Activated naive CD4-positive, alpha-beta T cell (primary cell): ENCODE measurements around the gene EPB42.
"Not testable (repeated sequence)": the region's sequence is repeated elsewhere in the genome, so short reads cannot be mapped to it uniquely, and the experiment has no call there.

ENCODE experiments used
- DNase-seq, 4 experiments: peaks; one replicate each; lab custom pipeline; 2025; lab: John Stamatoyannopoulos, UW

Gene EPB42

DNA sequence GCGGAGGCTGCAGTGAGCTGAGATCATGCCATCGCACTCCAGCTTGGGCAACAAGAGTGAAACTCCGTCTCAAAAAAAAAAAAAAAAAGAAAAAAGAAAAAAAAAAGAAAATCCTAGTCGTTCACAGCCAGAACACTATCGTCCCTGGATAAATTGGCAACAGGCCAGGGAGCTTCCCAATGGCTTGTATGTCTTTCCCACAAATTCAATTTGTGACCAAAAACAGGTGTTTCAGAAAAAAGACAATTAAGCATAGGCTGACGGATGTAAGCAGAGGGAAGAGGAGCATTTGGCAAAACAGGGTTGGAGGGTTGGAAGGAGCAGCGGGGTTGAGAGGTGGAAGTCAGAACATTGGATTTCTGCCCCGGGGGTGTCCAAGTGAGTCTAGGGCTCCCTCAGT is 8.5 kb downstream of the EPB42 start:
- no peak for DNase-seq

DNA sequence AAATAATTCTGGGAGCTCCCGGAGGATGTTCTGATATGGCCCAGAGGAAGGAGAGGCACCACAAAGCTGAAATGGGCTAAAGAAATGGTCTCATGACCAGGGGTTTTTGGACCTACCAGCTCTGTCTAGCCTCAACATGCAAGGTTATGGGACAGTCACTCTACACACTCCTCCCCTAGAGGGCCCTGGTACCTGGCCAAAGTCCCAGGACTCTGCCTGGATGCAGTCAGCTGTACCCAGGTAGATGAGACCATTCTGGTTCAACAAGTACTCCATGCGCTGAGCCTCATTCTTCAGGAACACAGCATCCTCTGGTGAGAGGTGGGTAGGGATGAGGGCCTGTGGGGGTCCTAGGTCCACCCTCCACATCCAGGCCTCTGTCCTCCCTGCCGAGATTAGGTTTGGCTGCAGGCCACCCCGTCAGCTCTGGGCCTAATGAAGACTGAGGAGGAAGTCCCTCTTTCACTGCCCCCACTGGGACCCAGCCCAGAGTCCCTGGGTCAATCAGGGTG is 9.5 kb downstream of the EPB42 start:
- DNase-seq: no peak

DNA sequence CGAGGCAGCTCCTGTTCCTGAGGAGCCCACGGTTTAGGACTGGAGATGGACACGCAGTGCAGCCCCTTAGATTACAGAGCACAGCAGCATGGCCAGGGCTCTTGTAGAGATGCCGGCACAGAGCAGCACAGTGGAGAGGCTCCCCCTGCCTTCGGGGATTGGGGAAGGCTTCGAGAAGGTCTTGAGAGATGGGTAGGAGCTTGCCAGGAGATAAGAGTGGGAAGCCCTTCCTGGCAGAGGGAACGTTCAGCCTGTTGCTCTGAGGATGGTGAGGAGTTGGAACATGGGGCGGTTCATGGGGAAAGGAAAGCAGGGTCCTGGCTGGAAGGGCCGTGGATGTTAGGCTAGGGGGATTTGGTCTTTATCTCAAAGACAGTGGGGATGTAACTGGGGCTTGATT is 10.0 kb downstream of the EPB42 start:
- DNase-seq: no peak

DNA sequence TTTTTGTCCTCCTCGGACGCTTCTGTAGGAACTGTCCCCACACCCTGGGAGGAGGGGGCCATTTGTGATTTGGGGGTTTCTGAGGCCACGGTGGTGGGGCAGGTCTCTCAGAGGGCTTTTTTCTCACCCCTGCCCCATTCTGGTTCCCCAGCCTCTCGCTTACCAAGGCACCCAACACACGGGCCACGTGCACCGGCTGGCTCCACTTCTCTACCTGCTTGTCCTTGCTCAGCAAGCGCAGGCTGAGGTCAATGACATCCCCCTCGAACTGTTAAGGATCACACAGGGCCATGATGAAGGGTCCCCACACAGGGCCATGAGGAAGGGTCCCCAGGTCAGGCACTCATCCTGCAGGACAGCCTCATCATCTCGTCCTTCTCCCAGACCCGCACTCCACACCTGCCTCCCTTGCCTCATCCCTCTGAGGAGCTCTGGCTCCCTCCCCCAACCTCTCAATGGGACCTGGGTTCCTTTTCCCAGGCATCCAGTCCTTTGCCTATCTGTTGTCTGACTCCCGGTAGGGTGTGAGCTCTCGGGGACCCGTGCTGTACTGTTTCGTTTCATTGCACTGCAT is 10.6 kb downstream of the EPB42 start:
- DNase-seq: no peak

DNA sequence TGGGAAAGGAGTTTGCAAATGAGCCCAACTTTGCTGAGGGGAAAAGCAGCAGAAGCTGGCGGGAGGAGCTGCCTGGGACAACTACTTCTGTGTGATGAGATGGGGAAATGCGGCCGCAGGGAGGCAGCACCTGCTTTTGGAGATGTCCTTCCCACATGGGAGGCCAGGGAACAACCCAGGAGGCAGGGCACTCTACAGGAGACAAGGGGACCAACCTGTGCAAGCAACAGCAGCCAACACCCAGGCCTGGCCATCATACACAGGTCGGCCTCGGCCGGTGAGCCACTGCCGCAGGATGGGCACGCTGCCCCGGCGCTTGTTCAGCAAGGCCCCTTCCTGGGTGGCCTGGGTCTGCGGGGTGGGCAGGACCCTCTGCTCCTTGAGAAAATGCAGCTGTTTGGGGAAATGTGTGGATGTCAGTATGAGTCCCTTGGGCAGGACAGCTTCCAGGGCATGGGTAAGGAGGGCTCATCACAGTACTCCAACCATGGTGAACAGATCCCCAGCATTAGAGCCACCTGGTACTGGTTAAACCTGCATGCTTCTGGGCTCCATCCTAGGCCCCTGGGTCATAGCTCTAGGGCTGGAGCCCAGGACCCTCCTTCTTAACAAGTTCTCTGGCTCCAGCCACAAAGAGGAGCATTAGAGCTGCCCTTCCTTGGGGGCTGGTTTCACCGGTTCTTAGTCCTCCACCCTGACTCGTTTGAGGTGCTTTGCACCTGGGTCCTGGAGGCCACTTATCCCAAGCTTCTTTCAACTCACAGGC is 11.6 kb downstream of the EPB42 start:
- DNase-seq: no peak

DNA sequence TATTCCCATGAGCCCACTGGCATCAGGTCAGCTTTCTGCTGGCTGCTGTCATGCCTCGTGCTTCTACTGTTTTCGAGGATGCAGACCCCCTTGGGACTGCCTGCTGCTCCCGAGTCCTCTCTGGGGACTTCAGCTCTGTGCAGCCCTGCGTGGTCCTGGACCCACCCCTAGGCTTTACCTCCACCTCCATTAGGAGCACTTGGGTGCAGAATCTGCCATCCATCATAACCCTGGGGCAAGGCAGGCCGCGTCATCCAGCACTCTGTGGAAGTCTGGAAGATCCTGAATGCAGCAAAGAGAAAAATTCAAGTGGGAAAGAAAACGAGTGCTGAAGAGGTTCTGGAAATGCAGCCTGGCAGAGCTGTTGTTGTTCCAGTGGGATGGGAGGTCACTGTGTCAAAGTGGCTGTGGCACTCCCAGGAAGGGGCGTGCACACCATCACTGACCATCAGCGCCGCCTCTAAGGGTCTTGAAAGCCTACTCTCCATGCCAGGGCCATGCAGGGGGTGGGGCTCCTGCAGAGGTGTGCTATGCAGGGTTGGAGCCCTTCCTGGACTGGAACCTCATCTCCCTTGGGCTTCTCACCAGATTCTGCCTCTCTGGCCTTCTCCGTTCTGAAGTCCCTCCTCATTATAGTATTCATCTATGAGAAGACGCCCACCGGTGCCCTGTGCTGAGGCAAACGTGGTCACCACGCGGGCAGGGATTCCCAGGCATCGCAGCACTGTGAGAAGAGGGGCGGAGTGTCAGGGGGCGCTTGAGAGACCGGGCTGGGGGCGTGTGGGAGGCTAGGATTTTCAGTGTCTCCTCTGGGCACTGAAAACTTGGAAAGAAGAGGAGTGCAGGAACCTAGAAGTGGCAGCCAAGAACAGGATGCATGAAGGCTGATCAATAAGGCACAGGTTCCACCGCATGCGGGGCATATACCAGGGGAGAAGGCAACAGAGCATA is 12.5 kb downstream of the EPB42 start:
- DNase-seq: no peak

DNA sequence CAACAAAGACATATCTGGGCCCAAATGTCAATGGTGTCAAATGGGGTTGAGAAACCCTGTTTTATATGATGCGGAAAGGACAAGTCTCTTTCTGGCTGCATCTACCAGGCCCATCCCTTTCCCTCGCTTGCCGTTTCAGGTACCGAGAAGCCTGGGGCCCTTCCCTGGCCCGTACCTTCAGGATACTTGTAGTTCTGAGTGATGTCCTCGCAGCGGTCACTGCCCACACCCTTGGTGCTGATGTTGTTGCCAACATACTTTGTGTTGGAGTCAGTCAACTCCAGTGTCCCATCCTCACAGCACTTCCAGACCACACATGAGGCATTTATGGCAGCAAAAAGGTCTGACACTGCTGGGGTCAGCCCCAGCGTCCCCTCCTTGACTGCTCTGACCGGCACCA is 13.8 kb downstream of the EPB42 start:
- no peak for DNase-seq

DNA sequence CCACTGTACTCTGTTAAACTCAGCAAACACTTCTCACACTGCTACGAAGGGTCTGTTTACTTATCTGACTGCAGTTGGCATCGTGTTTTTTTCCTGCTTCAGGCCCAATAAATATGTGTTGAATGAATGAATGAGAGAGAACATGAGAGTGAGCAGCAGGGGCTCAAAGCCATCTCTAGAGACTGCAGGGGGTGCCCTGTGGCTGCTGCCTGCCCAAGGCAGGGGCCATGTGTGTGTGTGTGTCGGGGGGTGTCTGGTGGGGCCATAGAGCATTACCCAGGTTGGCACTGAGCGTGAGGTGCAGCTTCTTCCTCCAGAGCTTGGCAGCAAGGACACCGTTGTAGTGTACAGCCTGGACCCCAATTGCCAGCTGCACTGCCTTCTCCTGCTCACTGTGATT is 14.8 kb downstream of the EPB42 start:
- no peak for DNase-seq

DNA sequence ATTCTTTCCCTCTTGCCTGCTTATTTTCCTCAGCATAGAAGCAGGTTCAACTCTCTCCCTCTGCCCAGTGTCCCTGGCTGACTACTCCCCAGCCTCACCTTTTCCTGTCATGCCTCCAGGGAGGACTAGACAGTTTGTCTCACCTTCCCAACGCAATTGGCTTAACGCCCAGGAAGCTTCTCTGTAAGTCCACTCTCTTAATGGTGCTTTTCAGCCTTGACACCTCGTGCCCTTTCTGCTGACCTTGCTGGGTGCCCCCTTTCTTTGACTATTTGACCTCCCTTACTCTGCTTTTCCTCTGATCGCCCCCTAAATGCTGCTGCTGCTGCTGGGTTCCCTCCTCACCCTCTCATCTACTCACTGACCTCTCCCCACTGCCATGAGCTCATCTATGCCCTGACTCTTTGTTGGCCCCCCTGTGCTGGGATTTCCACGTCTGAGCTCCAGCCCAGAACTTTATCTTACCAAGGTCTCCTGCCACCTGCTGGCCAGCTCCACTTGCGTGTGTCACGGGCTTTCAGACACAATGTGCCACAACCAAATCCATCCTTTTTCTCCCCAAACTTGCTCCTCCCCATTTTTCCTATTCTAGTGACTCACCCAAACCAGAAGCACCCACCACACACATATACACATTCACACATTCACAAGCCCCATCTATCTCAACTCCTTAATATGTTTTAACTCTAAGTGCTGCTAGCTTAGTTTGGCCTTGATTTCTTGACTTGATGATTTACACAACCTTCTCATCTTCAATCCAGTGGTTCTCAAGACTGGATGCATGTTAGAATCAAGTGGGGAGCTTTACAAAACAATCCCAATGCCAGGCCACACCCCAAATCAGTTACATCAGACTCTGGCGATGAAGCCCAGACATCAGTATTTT is 16.6 kb downstream of the EPB42 start:
- peak in 2 of 4 experiments; percentile 7 to 16 for DNase-seq

DNA sequence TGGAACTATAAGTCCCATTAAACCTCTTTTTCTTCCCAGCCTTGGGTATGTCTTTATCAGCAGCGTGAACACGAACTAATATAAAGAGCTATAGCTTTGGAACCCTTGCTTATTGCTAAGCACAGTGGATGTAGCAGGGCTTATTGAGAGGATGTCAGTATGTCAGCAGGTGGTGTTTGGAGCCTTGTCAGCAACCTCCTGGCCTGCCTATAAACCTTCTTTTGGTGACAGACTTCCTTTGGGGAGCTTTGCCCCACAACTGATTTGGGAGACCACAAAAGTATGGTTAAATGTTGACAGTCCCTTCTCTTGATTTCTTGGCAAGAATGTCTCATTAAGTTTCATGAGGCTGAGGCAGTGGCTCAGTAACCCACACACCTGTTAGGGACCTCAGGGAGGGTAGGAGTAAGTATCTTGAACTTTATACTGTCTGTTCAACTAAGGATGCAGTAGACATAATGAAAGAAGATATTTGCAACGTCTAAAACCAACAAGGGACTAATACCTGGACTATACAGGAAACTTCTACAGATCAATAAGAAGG is 20.8 kb downstream of the EPB42 start:
- DNase-seq: no peak

DNA sequence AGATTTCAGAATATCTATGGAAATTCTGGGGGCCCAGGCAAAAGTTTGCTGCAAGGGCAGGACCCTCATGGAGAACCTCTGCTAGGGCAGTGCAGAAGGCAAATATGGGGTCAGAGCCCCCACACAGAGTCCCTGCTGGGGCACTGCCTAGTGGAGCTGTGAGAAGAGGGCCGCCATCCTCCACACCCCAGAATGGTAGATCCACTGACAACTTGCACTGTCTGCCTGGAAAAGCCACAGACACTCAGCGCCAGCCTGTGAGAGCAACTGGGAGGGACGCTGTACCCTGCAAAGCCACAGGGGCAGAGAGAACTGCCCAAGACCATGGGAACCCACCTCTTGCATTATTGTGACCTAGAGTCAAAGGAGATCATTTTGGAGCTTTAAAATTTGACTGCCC is 21.8 kb downstream of the EPB42 start:
- DNase-seq: no peak

DNA sequence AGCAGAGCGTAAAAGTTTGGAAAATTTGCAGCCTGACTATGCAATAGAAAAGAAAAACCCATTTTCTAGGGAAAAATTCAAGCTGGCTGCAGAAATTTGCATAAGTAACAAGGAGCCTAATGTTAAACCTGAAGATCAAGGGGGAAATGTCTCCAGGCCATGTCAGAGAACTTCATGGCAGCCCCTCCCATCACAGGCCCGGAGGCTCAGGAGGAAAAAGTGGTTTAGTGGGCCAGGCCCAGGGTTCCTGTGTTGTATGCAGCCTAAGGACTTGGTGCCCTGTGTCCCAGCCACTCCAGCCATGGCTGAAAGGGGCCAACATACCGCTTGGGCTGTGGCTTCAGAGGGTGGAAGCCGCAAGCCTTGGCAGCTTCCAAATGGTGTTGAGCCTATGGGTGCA is 22.3 kb downstream of the EPB42 start:
- not testable (repeated sequence) for DNase-seq

DNA sequence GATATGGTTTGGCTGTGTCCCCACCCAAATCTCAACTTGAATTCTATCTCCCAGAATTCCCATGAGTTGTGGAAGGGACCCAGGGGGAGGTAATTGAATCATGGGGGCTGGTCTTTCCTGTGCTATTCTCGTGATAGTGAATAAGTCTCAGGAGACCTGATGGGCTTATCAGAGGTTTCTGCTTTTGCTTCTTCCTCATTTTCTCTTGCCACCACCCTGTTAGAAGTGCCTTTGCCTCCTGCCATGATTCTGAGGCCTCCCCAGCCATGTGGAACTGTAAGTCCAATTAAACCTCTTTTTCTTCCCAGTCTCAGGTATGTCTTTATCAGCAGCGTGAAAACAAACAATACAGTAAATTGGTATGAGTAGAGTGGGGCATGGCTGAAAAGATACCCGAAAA is 23.0 kb downstream of the EPB42 start:
- DNase-seq: not testable (repeated sequence)

DNA sequence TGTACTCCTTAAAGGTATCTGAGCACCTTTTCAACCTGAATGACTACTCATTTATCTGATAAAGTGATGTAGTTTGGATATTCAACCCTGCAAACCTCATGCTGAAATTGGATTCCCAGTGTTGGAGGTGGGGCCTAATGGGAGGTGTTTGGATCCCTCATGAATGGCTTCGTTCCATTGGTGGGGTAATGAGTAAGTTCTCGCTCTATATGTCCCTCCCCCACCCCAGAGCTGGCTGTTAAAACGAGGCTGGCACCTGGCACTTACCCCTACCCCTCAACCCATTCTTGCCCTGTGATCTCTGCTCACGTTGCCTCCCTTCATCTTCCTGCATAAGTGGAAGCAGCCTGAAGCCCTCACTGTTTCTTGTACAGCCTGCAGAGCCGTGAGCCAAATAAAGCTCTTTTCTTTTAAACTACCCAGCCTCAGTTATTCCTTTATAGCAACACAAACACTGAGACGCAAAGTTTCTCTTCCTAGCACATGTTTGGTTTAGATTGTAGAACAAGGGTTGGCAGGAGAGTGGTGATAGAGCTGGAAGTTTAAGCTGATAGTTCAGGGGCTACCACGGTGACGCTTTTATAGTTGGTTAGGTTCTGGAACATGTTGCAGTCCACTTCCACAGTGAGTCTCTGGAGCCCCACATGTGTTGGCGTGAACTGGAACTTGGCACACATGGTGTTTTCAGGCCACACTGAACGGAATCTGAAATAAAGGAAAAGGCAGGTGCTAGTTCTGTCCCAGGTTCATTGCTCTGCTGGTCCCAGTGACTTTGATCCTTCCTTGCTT is 23.9 kb downstream of the EPB42 start:
- no peak for DNase-seq

DNA sequence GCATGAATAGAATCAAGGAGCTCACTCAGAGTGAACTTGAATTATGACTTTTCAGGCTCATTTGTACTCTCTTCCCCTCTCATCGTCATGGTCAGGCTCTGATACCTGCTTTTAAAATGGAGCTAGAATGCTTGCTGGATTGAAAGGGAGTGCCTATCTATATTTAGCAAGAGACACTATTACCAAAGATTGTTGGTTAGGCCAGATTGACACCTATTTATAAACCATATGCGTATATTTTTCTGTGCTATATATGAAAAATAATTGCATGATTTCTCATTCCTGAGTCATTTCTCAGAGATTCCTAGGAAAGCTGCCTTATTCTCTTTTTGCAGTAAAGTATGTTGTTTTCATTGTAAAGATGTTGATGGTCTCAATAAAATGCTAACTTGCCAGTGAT is 26.0 kb downstream of the EPB42 start:
- DNase-seq: no peak

DNA sequence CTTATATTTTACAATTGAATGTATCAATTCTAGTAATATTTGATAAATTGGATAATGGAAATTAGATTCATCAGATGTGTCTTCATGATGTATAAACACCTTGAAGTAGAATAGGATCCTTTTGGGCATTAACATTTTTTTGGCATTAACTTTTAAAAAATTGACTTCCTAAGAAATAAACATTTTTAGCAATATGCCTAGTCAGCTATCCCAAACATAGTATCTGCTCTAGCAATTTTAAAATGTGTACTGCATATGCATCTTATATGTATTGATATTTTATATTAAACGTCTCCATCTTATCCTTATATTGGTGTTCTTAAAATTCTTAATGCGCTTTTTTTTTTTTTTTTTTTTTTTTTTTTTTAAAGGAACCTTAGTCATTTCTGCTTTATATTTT is 27.1 kb downstream of the EPB42 start:
- DNase-seq: no peak

DNA sequence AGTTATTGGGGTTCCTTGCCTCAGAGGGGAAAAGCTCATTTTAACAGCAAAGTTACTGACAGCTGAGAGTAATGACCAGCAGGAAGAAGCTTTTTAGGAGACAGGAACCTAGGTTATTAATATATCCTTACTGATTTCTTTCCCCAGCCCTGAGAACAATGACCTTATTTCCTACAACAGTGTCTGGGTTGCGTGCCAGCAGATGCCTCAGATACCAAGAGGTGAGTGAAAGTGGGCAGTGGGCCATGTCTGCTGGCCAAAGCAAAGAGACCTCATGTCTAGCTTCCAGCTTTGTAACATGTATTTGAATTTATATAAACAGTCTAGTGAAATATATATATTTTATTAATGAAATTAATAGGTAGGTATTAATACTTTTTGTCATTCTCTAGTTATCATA is 30.6 kb downstream of the EPB42 start:
- no peak for DNase-seq

DNA sequence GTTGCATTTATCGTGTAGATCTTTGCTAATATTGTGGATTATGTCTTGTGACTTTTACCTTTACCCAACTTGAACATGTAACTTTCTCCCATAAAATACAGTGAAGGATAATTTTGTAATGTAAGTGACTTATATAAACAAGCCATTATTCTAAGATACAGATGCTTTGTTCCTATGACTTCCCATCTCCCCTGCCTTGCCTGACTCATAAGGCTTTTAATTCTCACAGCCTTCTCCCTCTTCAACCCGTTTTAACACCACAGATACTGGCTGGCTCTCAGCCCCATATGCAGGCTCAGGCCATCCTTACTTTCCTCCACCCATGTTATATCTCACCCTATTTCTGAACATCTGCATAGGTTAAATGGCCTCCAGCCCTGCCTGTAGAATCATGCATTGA is 31.5 kb downstream of the EPB42 start:
- no peak for DNase-seq

DNA sequence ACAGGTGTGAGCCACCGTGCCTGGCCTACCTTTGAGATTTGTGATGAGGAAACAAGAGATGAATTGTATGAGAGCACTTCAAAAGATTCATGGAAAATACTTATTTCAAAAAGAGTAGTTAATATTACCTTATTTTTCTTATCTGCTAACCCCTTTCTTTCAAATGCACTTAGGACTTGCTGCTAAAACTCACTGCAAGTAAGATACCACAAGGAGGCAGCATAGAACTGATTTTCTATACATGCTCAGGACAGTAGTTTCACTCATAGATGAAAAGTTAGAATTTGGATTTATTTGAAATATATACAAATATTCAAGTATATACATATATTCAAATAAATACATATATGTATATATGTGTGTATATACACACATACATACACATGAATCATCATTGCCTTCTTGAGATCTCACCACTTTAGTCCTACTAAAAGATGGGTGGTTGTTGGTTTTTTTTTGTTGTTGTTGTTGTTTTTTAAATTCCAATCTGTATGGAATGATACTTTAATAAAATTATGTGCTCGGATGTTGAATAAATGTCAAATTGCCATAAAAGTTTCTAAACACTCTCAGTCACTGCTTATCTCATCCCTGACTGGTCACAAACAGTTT is 33.2 kb downstream of the EPB42 start:
- DNase-seq: no peak

DNA sequence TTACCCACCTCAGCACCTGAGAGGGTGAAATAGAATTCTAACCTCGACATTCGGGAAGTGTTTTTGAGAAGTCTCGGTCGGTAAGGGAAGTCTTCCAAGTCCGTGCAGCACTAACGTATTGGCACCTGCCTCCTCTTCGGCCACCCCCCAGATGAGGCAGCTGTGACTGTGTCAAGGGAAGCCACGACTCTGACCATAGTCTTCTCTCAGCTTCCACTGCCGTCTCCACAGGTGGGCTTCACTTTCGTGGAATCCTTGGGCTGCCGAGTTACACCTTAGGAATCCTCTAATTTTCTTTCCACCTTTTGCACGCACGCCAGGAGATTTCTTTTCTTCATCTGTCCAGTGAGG is 34.8 kb downstream of the EPB42 start:
- no peak for DNase-seq
